ENCODE data around the gene ZNHIT6.

DNA sequence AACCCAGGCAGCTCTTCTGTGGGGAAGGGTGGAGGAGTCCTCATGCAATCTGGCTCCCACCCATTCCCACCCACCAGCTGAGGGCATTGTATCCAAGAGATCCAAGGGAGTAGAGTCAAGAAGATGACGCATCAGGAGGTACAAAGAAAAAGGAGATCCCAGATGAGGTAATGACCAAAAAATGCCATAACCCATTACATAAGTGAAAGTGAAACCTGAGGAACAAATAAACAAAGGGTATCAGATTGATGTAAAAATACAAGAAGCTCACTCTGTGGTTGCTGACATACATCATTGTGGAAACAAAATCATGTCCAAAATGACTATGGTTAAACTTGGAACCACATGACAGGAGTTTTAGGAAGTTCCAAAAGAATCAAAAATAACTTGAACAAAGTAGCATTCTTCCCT, 85.2 kb downstream of the ZNHIT6 start:
- TF ChIP-seq, protein P1, sequence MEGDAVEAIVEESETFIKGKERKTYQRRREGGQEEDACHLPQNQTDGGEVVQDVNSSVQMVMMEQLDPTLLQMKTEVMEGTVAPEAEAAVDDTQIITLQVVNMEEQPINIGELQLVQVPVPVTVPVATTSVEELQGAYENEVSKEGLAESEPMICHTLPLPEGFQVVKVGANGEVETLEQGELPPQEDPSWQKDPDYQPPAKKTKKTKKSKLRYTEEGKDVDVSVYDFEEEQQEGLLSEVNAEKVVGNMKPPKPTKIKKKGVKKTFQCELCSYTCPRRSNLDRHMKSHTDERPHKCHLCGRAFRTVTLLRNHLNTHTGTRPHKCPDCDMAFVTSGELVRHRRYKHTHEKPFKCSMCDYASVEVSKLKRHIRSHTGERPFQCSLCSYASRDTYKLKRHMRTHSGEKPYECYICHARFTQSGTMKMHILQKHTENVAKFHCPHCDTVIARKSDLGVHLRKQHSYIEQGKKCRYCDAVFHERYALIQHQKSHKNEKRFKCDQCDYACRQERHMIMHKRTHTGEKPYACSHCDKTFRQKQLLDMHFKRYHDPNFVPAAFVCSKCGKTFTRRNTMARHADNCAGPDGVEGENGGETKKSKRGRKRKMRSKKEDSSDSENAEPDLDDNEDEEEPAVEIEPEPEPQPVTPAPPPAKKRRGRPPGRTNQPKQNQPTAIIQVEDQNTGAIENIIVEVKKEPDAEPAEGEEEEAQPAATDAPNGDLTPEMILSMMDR (IDR thresholded peaks at IDR 0.05) = no peak
- TF ChIP-seq EZH2 (IDR thresholded peaks at IDR 0.05; ENCODE audit: borderline replicate concordance, insufficient read depth, low read depth, low read length, poor library complexity, severe bottlenecking) = no peak

Data from B cell (primary cell).